Uterus (tissue), 2 donors: ENCODE measurements around the gene POTEJ.
"Not testable (repeated sequence)": the region's sequence is repeated elsewhere in the genome, so short reads cannot be mapped to it uniquely, and the experiment has no call there.

Experiments used
- CTCF ChIP-seq, 4 experiments: fragments of 200-600 bp in 2 of 4; fragments of 450-650 bp in 2 of 4; sonication (generic) in 2 of 4; IDR thresholded peaks; one replicate each; pipeline ENCODE4 v1.5.1; 2016 to 2019; ENCODE audit warnings: antibody characterized with exemption in 4 of 4, mild to moderate bottlenecking in 2 of 4, moderate library complexity in 1 of 4
- POLR2A ChIP-seq, 2 donors: fragments of 450-650 bp; IDR thresholded peaks; one replicate each; pipeline ENCODE4 v1.6.1; 2016; ENCODE audit warnings: antibody characterized with exemption in 2 of 2, mild to moderate bottlenecking in 1 of 2, moderate library complexity in 1 of 2

- TF ChIP-seq CTCF (IDR thresholded peaks at IDR 0.05): peak in 1 of 4 experiments; percentile 10
- not testable (repeated sequence) for TF ChIP-seq POLR2A (IDR thresholded peaks at IDR 0.05)
Measured at GRCh38 chr2:130693474-130693873, 82.2 kb downstream of the POTEJ start.
